CD4-positive, CD25-positive, alpha-beta regulatory T cell (primary cell): ENCODE results near the gene FBXO24. TPM values are rescaled to one million over a fixed set of nuclear protein-coding genes. Genes with fewer than 3 reads are reported as not detected.

ENCODE experiments used
- ATAC-seq, 2 donors: fragments of 150-1000 bp; cut with Tn5 transposase; one replicate each; pipeline ENCODE4 v1.10.0; 2021; ENCODE audit warnings: low read depth in 2 of 2, moderate number of reproducible peaks in 2 of 2, moderate library complexity in 1 of 2
- DNase-seq, 3 donors: peaks; one replicate each; pipeline versions ENCODE4 v3.0.0 to v3.0.0-alpha.2; 2012 to 2022; ENCODE audit warnings: mixed read lengths in 1 of 3
- H3K27ac ChIP-seq: one replicate; pipeline ENCODE4 v1.7.0; 2013; ENCODE audit warnings: mild to moderate bottlenecking, low read length; ENCODE audit not compliant: insufficient read depth, poor library complexity, severe bottlenecking
- H3K27me3 ChIP-seq: one replicate; pipeline ENCODE4 v1.7.0; 2013; ENCODE audit warnings: low read length; ENCODE audit not compliant: control insufficient read depth, insufficient read depth
- H3K36me3 ChIP-seq: one replicate; pipeline ENCODE4 v1.7.0; 2013; ENCODE audit warnings: mild to moderate bottlenecking, low read length, moderate library complexity; ENCODE audit not compliant: control insufficient read depth, insufficient read depth
- H3K4me1 ChIP-seq: 2 replicates; pipeline ENCODE4 v1.7.0; 2013; ENCODE audit warnings: mild to moderate bottlenecking, low read length; ENCODE audit not compliant: insufficient read depth, control insufficient read depth, poor library complexity, severe bottlenecking
- H3K4me3 ChIP-seq: one replicate; pipeline ENCODE4 v1.7.0; 2013; ENCODE audit warnings: low read depth, mild to moderate bottlenecking, low read length, moderate library complexity
- H3K9me3 ChIP-seq, 2 experiments: 1 replicate in 1 of 2; 2 replicates in 1 of 2; pipeline ENCODE4 v1.7.0; 2013; ENCODE audit warnings: low read length in 2 of 2, mild to moderate bottlenecking in 1 of 2, moderate library complexity in 1 of 2; ENCODE audit not compliant: control insufficient read depth in 2 of 2
- H3K27ac Mint-ChIP-seq, 3 donors: one replicate each; pipeline ENCODE4 v1.8.0; 2020 to 2022; ENCODE audit warnings: mild to moderate bottlenecking in 3 of 3, mixed read lengths in 3 of 3, moderate library complexity in 2 of 3
- H3K27me3 Mint-ChIP-seq: one replicate; pipeline ENCODE4 v1.8.0; 2022; ENCODE audit warnings: mild to moderate bottlenecking, mixed read lengths
- H3K36me3 Mint-ChIP-seq: one replicate; pipeline ENCODE4 v1.8.0; 2020; ENCODE audit warnings: mixed read lengths
- H3K4me1 Mint-ChIP-seq, 4 donors: one replicate each; pipeline ENCODE4 v1.8.0; 2020 to 2022; ENCODE audit warnings: mixed read lengths in 4 of 4, mild to moderate bottlenecking in 1 of 4
- H3K4me3 Mint-ChIP-seq, 4 donors: one replicate each; pipeline ENCODE4 v1.8.0; 2020 to 2022; ENCODE audit warnings: mild to moderate bottlenecking in 4 of 4, mixed read lengths in 4 of 4, moderate library complexity in 3 of 4
- H3K9me3 Mint-ChIP-seq, 7 donors: one replicate each; pipeline ENCODE4 v1.8.0; 2020 to 2022; ENCODE audit warnings: mixed read lengths in 7 of 7, mild to moderate bottlenecking in 3 of 7, moderate library complexity in 2 of 7
- polyA plus RNA-seq, 4 donors: library from polyadenylated mRNA; unstranded; fragments of 300-500 nt; fragmentation: Illumina TruSeq; gene quantifications; one replicate each; pipeline ENCODE4 v1.2.3, GENCODE V29; 2021
- total RNA-seq: library from RNA; stranded (reverse); gene quantifications from one replicate; pipeline ENCODE4 v1.2.3, GENCODE V29; 2022

The FBXO24 gene
- total and polyA plus RNA-seq, 5 donors from 2014 or later, result 0.21 to 0.26 (median 0.22) TPM; not detected in 2

- H3K27me3 Mint-ChIP-seq, result peaks cover 12% of the 10 kb centered on the region
- H3K9me3 ChIP-seq, result no peaks in the 10 kb centered on the region
- ATAC-seq (no peak), DNase-seq (no peak)
- H3K4me3 ChIP-seq, result no peak overlapping the region
- peaks cover 40% of the 10 kb centered on the region for H3K36me3 ChIP-seq
- peaks cover 0 to 39% (median 18%) of the 10 kb centered on the region in 4 donors for H3K4me1 Mint-ChIP-seq
- H3K4me3 Mint-ChIP-seq, result peak overlapping the region in 1 of 4 donors; percentile 38
- H3K27ac ChIP-seq, result no peak overlapping the region
- peak overlapping the region in 1 of 3 donors; percentile 60 for H3K27ac Mint-ChIP-seq
- H3K27me3 ChIP-seq, result no peaks in the 10 kb centered on the region
- peaks cover 37% of the 10 kb centered on the region for H3K4me1 ChIP-seq
- H3K36me3 Mint-ChIP-seq, result peaks cover 10% of the 10 kb centered on the region
- H3K9me3 Mint-ChIP-seq, result no peaks in the 10 kb centered on the region
These were observed 13.0 kb upstream of the FBXO24 start for GRCh38 chr7:100572949-100573675.

- H3K27me3 ChIP-seq, result no peaks in the 10 kb centered on the region
- peaks cover 11% of the 10 kb centered on the region for H3K27me3 Mint-ChIP-seq
- ATAC-seq, result no peak
- no peaks in the 10 kb centered on the region for H3K9me3 Mint-ChIP-seq
- H3K4me3 ChIP-seq, result no peak within 1 kb of the TSS
- H3K36me3 ChIP-seq, result peaks cover 47% of the 10 kb centered on the region
- peaks cover 0 to 34% (median 15%) of the 10 kb centered on the region in 4 donors for H3K4me1 Mint-ChIP-seq
- H3K9me3 ChIP-seq, result no peaks in the 10 kb centered on the region
- peaks cover 10% of the 10 kb centered on the region for H3K36me3 Mint-ChIP-seq
- H3K4me1 ChIP-seq, result peaks cover 30% of the 10 kb centered on the region
- DNase-seq, result no peak
- H3K27ac Mint-ChIP-seq, result peak within 1 kb of the TSS in 1 of 3 donors; percentile 80
- H3K4me3 Mint-ChIP-seq, result peak within 1 kb of the TSS in 1 of 4 donors; percentile 38
- H3K27ac ChIP-seq, result no peak within 1 kb of the TSS
These were observed 12.3 kb upstream of the FBXO24 start, which contains the start of gene SAP25 for GRCh38 chr7:100573691-100574361. SAP25 (minus strand) TSS chr7:100573900; CDS start chr7:100573742, 158 bp downstream.

GRCh38 chr7:100574362-100575205, 11.5 kb upstream of the FBXO24 start:
- Histone ChIP-seq H3K4me3 (no peak overlapping the region), H3K27me3 (no peaks in the 10 kb centered on the region), H3K4me1 (peaks cover 22% of the 10 kb centered on the region), H3K9me3 (no peaks in the 10 kb centered on the region), H3K36me3 (peaks cover 50% of the 10 kb centered on the region), H3K27ac (no peak overlapping the region)
- ATAC-seq (no peak), DNase-seq (no peak)
- Mint-ChIP-seq H3K4me1 (peaks cover 0 to 28% (median 8%) of the 10 kb centered on the region in 4 donors), H3K4me3 (no peak overlapping the region), H3K27ac (peak overlapping the region in 1 of 3 donors; percentile 80), H3K9me3 (no peaks in the 10 kb centered on the region), H3K36me3 (peaks cover 10% of the 10 kb centered on the region), H3K27me3 (peaks cover 6% of the 10 kb centered on the region)

- H3K4me1 Mint-ChIP-seq, result peaks cover 0 to 27% (median 8%) of the 10 kb centered on the region in 4 donors
- H3K27ac ChIP-seq, result no peak overlapping the region
- ATAC-seq (no peak), DNase-seq (no peak)
- peaks cover 16% of the 10 kb centered on the region for H3K4me1 ChIP-seq
- no peaks in the 10 kb centered on the region for H3K9me3 Mint-ChIP-seq
- peaks cover 6% of the 10 kb centered on the region for H3K27me3 Mint-ChIP-seq
- no peaks in the 10 kb centered on the region for H3K27me3 ChIP-seq
- H3K9me3 ChIP-seq, result no peaks in the 10 kb centered on the region
- H3K36me3 Mint-ChIP-seq, result peaks cover 10% of the 10 kb centered on the region
- H3K4me3 Mint-ChIP-seq, result no peak overlapping the region
- no peak overlapping the region for H3K4me3 ChIP-seq
- H3K27ac Mint-ChIP-seq, result no peak overlapping the region
- peaks cover 56% of the 10 kb centered on the region for H3K36me3 ChIP-seq
These were observed 10.9 kb upstream of the FBXO24 start for GRCh38 chr7:100575206-100575631.

GRCh38 chr7:100575746-100576383, 10.3 kb upstream of the FBXO24 start:
- Histone ChIP-seq H3K36me3 (peaks cover 63% of the 10 kb centered on the region), H3K4me3 (no peak overlapping the region), H3K27me3 (no peaks in the 10 kb centered on the region), H3K9me3 (no peaks in the 10 kb centered on the region), H3K27ac (no peak overlapping the region), H3K4me1 (peaks cover 10% of the 10 kb centered on the region)
- no peaks in the 10 kb centered on the region for H3K9me3 Mint-ChIP-seq
- peaks cover 10% of the 10 kb centered on the region for H3K36me3 Mint-ChIP-seq
- peaks cover 0 to 21% (median 8%) of the 10 kb centered on the region in 4 donors for H3K4me1 Mint-ChIP-seq
- peak overlapping the region in 2 of 4 donors; percentile 21 to 29 for H3K4me3 Mint-ChIP-seq
- H3K27me3 Mint-ChIP-seq, result peaks cover 6% of the 10 kb centered on the region
- H3K27ac Mint-ChIP-seq, result no peak overlapping the region
- DNase-seq (no peak), ATAC-seq (no peak)

GRCh38 chr7:100576384-100576993, 9.6 kb upstream of the FBXO24 start:
- Histone ChIP-seq H3K36me3 (peaks cover 69% of the 10 kb centered on the region), H3K4me3 (no peak overlapping the region), H3K27ac (no peak overlapping the region), H3K9me3 (no peaks in the 10 kb centered on the region), H3K4me1 (peaks cover 7% of the 10 kb centered on the region), H3K27me3 (no peaks in the 10 kb centered on the region)
- ATAC-seq, result no peak
- Mint-ChIP-seq H3K36me3 (peaks cover 10% of the 10 kb centered on the region), H3K4me3 (peak overlapping the region in 2 of 4 donors; percentile 21 to 29), H3K4me1 (peaks cover 0 to 17% (median 8%) of the 10 kb centered on the region in 4 donors), H3K9me3 (no peaks in the 10 kb centered on the region), H3K27me3 (peaks cover 6% of the 10 kb centered on the region), H3K27ac (no peak overlapping the region)
- no peak for DNase-seq

- Histone ChIP-seq H3K36me3 (peaks cover 75% of the 10 kb centered on the region), H3K27ac (no peak overlapping the region), H3K27me3 (no peaks in the 10 kb centered on the region), H3K4me3 (no peak overlapping the region), H3K4me1 (peaks cover 4% of the 10 kb centered on the region), H3K9me3 (no peaks in the 10 kb centered on the region)
- no peak overlapping the region for H3K27ac Mint-ChIP-seq
- ATAC-seq (no peak), DNase-seq (no peak)
- peaks cover 6% of the 10 kb centered on the region for H3K36me3 Mint-ChIP-seq
- H3K4me1 Mint-ChIP-seq, result peaks cover 0 to 13% (median 3%) of the 10 kb centered on the region in 4 donors
- H3K4me3 Mint-ChIP-seq, result no peak overlapping the region
- peaks cover 1% of the 10 kb centered on the region for H3K27me3 Mint-ChIP-seq
- no peaks in the 10 kb centered on the region for H3K9me3 Mint-ChIP-seq
These were observed 9.0 kb upstream of the FBXO24 start for GRCh38 chr7:100577103-100577502.
